GM19438 (cell line): Measurements from ENCODE around the gene TCEAL1.
"Not testable (repeated sequence)": the region's sequence is repeated elsewhere in the genome, so short reads cannot be mapped to it uniquely, and the experiment has no call there.

Source experiments
- ATAC-seq: cut with Tn5 transposase; IDR thresholded peaks from one replicate; pipeline ENCODE4 v1.9.1; 2021; ENCODE audit warnings: low read depth; ENCODE audit not compliant: unreplicated experiment

The TCEAL1 gene

GRCh38 chrX:103631145-103631544 is 2.4 kb downstream of the TCEAL1 start:
- ATAC-seq: no peak

GRCh38 chrX:103635436-103635835 is 6.7 kb downstream of the TCEAL1 start:
- ATAC-seq: no peak

GRCh38 chrX:103637604-103638338 is 9.0 kb downstream of the TCEAL1 start:
- ATAC-seq: no peak

- ATAC-seq: not testable (repeated sequence)
Observed at GRCh38 chrX:103638479-103639346, 9.9 kb downstream of the TCEAL1 start.

GRCh38 chrX:103640401-103641155 is 11.8 kb downstream of the TCEAL1 start:
- no peak for ATAC-seq

GRCh38 chrX:103644125-103644524 is 15.3 kb downstream of the TCEAL1 start:
- ATAC-seq: no peak

GRCh38 chrX:103647630-103648029 is 18.9 kb downstream of the TCEAL1 start:
- no peak for ATAC-seq

- ATAC-seq: no peak
Observed at GRCh38 chrX:103651151-103651773, 22.5 kb downstream of the TCEAL1 start.

- ATAC-seq: not testable (repeated sequence)
Observed at GRCh38 chrX:103655230-103656000, 26.6 kb downstream of the TCEAL1 start.

- no peak for ATAC-seq
Observed at GRCh38 chrX:103656617-103657016, 27.8 kb downstream of the TCEAL1 start.

- ATAC-seq: not testable (repeated sequence)
Observed at GRCh38 chrX:103657066-103657465, 28.3 kb downstream of the TCEAL1 start.

- no peak for ATAC-seq
Observed at GRCh38 chrX:103658681-103659433, 30.1 kb downstream of the TCEAL1 start.

GRCh38 chrX:103659460-103659859 is 30.7 kb downstream of the TCEAL1 start:
- ATAC-seq: not testable (repeated sequence)

- no peak for ATAC-seq
Observed at GRCh38 chrX:103663981-103664762, 35.4 kb downstream of the TCEAL1 start.

GRCh38 chrX:103666202-103667107 is 37.7 kb downstream of the TCEAL1 start:
- ATAC-seq: no peak

- ATAC-seq: no peak
Observed at GRCh38 chrX:103669745-103670144, 41.0 kb downstream of the TCEAL1 start.
